B cell (primary cell): ENCODE data around the gene PPM1M. TPM values are rescaled to one million over a fixed set of nuclear protein-coding genes. Genes with fewer than 3 reads are reported as not detected.

Experiments used
- ATAC-seq: fragments of 200-7000 bp; cut with Tn5 transposase; one replicate; pipeline ENCODE4 v1.10.0; 2021; ENCODE audit warnings: low read depth, mild to moderate bottlenecking, moderate number of reproducible peaks, moderate library complexity
- CTCF ChIA-PET: fragments of 350-600 bp; sonication (Branson Sonifier 250); formaldehyde crosslinking; loops from one replicate; lab custom pipeline; 2021; ENCODE audit warnings: antibody characterized with exemption, inconsistent platforms; lab: Charles Lee
- POLR2A ChIA-PET: fragments of 350-600 bp; sonication (Branson Sonifier 250); formaldehyde crosslinking; loops from one replicate; lab custom pipeline; 2021; ENCODE audit warnings: antibody characterized with exemption; lab: Charles Lee
- DNase-seq: peaks from one replicate; pipeline ENCODE4 v3.0.0; 2013
- H2AFZ ChIP-seq: 2 replicates; pipeline ENCODE4 v1.6.1; 2012; ENCODE audit warnings: mild to moderate bottlenecking, low read depth, low read length; ENCODE audit not compliant: insufficient read depth, poor library complexity, severe bottlenecking
- H3K27ac ChIP-seq, 2 donors: 1 replicate in 1 of 2; 2 replicates in 1 of 2; pipeline ENCODE4 v1.5.1; 2012 to 2013; ENCODE audit warnings: low read length in 2 of 2, mild to moderate bottlenecking in 2 of 2, moderate library complexity in 1 of 2
- H3K27me3 ChIP-seq, 4 experiments: fragments of 200-600 bp in 1 of 4; sonication (generic) in 1 of 4; replicated peaks in 1 of 4; 1 replicate in 2 of 4; 2 replicates in 2 of 4; pipeline versions ENCODE4 v1.6.1 to v1.7.0; 2013 to 2016; ENCODE audit warnings: low read length in 3 of 4, mild to moderate bottlenecking in 2 of 4, mixed read lengths in 1 of 4, moderate library complexity in 1 of 4; ENCODE audit not compliant: insufficient read depth in 4 of 4, control insufficient read depth in 3 of 4; ENCODE audit errors: control extremely low read depth in 1 of 4
- H3K36me3 ChIP-seq, 2 experiments: replicated peaks in 1 of 2; 1 replicate in 1 of 2; 2 replicates in 1 of 2; pipeline versions ENCODE4 v1.6.1 to v1.7.1; 2013; ENCODE audit warnings: low read length in 1 of 2; ENCODE audit not compliant: insufficient read depth in 2 of 2, control insufficient read depth in 1 of 2; ENCODE audit errors: control extremely low read depth in 1 of 2, extremely low read depth in 1 of 2
- H3K4me1 ChIP-seq, 2 donors: fragments of 200-600 bp in 1 of 2; sonication (generic) in 1 of 2; 1 replicate in 1 of 2; 2 replicates in 1 of 2; pipeline versions ENCODE4 v1.5.1 to v1.6.1; 2013 to 2017; ENCODE audit warnings: low read length in 2 of 2; ENCODE audit not compliant: control insufficient read depth in 2 of 2, insufficient read depth in 2 of 2
- H3K4me2 ChIP-seq: replicated peaks from 2 replicates; pipeline ENCODE3; 2012; ENCODE audit warnings: mild to moderate bottlenecking, low read depth, low read length; ENCODE audit not compliant: poor library complexity, severe bottlenecking
- H3K4me3 ChIP-seq, 5 experiments: fragments of 200-600 bp in 1 of 5; sonication (generic) in 1 of 5; 1 replicate in 3 of 5; 2 replicates in 2 of 5; pipeline versions ENCODE4 v1.5.1 to v1.7.0; 2011 to 2016; ENCODE audit warnings: low read length in 4 of 5, mild to moderate bottlenecking in 4 of 5, low read depth in 2 of 5, control low read depth in 1 of 5, moderate library complexity in 1 of 5; ENCODE audit not compliant: insufficient read depth in 1 of 5; ENCODE audit errors: control extremely low read depth in 1 of 5, extremely low read depth in 1 of 5
- H3K79me2 ChIP-seq: fragments of 200-600 bp; sonication (generic); one replicate; pipeline ENCODE4 v1.6.0; 2016; ENCODE audit warnings: low read length; ENCODE audit not compliant: control insufficient read depth, insufficient read depth
- H3K9ac ChIP-seq: fragments of 200-600 bp; sonication (generic); 2 replicates; pipeline ENCODE4 v1.6.1; 2017; ENCODE audit warnings: mild to moderate bottlenecking, low read length, moderate library complexity
- H3K9me3 ChIP-seq, 3 donors: one replicate each; pipeline versions ENCODE4 v1.6.1 to v1.7.1; 2013; ENCODE audit warnings: low read length in 2 of 3; ENCODE audit not compliant: control insufficient read depth in 2 of 3, insufficient read depth in 1 of 3; ENCODE audit errors: control extremely low read depth in 1 of 3
- H4K20me1 ChIP-seq: 2 replicates; pipeline ENCODE4 v1.6.0; 2012; ENCODE audit warnings: mild to moderate bottlenecking, low read length; ENCODE audit not compliant: insufficient read depth, control insufficient read depth, poor library complexity, severe bottlenecking
- H3K27ac Mint-ChIP-seq: one replicate; pipeline ENCODE4 v1.8.0; 2021; ENCODE audit warnings: mixed read lengths
- H3K27me3 Mint-ChIP-seq: one replicate; pipeline ENCODE4 v1.8.0; 2021; ENCODE audit warnings: mixed read lengths
- H3K4me1 Mint-ChIP-seq: one replicate; pipeline ENCODE4 v1.8.0; 2021; ENCODE audit warnings: mixed read lengths
- H3K4me3 Mint-ChIP-seq: one replicate; pipeline ENCODE4 v1.8.0; 2021; ENCODE audit warnings: mixed read lengths
- H3K9me3 Mint-ChIP-seq: one replicate; pipeline ENCODE4 v1.8.0; 2022; ENCODE audit warnings: mixed read lengths; ENCODE audit not compliant: insufficient read depth
- CTCF ChIP-seq: fragments of 200-600 bp; IDR thresholded peaks from one replicate; pipeline ENCODE4 v1.8.0; 2022; ENCODE audit warnings: antibody characterized with exemption, mild to moderate bottlenecking
- EZH2 ChIP-seq: IDR thresholded peaks from 2 replicates; pipeline ENCODE4 v1.6.1; 2012; ENCODE audit warnings: borderline replicate concordance, low read depth, mild to moderate bottlenecking, moderate library complexity, low read length; ENCODE audit not compliant: insufficient read depth, poor library complexity, severe bottlenecking
- WGBS: methylation state at CpG from one replicate; pipeline ENCODE4 v1.1.5; 2013; ENCODE audit warnings: missing lambda C conversion rate; ENCODE audit not compliant: insufficient coverage; 5-methylcytosine and 5-hydroxymethylcytosine counted together
- intact Hi-C: fragments of 100-400 bp; cut with micrococcal nuclease; formaldehyde crosslinking; loops from one replicate; pipeline ENCODE4 v1.10.0; 2022
- polyA plus RNA-seq: library from polyadenylated mRNA; depleted of rRNA; stranded (reverse); fragments of >200 nt; gene quantifications from 2 replicates; pipeline ENCODE4 v1.2.3, GENCODE V29; 2012
- total RNA-seq, 2 donors: library from RNA; stranded (reverse); fragments of 120-200 nt in 1 of 2; gene quantifications; 1 replicate in 1 of 2; 2 replicates in 1 of 2; pipeline versions ENCODE4 v1.2.3 to v1.2.4, GENCODE V29; 2013 to 2022

PPM1M gene
- total and polyA plus RNA-seq, 2 donors (not counting 1 experiment from before 2014, with no cell fraction given) = 45.0 to 65.2 TPM

GRCh38 chr3:52221563-52222318 lies 23.8 kb upstream of the PPM1M start:
- CTCF ChIA-PET = interaction anchor here (1.0 to 12.3 kb wide), 11 partner anchors 11 to 224 kb away, joined by 3 to 265 read pairs (median 12); partner anchors contain the start of genes GLYCTK, PPM1M, SEMA3G and TWF2
- intact Hi-C loops = loop anchor here (2.0 to 10.0 kb wide), 2 partner anchors 167 to 225 kb away; partner anchors contain the start of gene DUSP7
- peaks cover 72 to 97% of the 10 kb centered on the region in 2 donors for H3K4me1 ChIP-seq
- Mint-ChIP-seq H3K27ac (peak overlapping the region; percentile 65), H3K9me3 (no peaks in the 10 kb centered on the region), H3K27me3 (no peaks in the 10 kb centered on the region), H3K4me1 (peaks cover 86% of the 10 kb centered on the region), H3K4me3 (no peak overlapping the region)
- no peak overlapping the region for H3K27ac ChIP-seq
- TF ChIP-seq CTCF (no peak), EZH2 (no peak)
- no peak overlapping the region for H3K4me3 ChIP-seq
- peak overlapping the region; percentile 27 for H3K4me2 ChIP-seq
- peaks cover 1 to 51% of the 10 kb centered on the region in 2 experiments for H3K36me3 ChIP-seq
- H3K79me2 ChIP-seq = peaks cover 68% of the 10 kb centered on the region
- DNase-seq = no peak
- H4K20me1 ChIP-seq = peaks cover 34% of the 10 kb centered on the region
- H3K9ac ChIP-seq = no peak overlapping the region
- H3K27me3 ChIP-seq = no peaks in the 10 kb centered on the region
- H2AFZ ChIP-seq = no peak overlapping the region
- POLR2A ChIA-PET = interaction anchor here (1.1 to 1.8 kb wide), 2 partner anchors 9 to 31 kb away, joined by 8 to 9 read pairs; no protein-coding TSS in a partner anchor
- H3K9me3 ChIP-seq = no peaks in the 10 kb centered on the region
- ATAC-seq = no peak
- WGBS = 89% methylated on average over 34 of the region's 34 CpGs
